HFFc6 (cell line): ENCODE results near the gene CHRNA10. TPM values are rescaled to one million over a fixed set of nuclear protein-coding genes. Genes with fewer than 3 reads are reported as not detected.
"Not testable (repeated sequence)": the region's sequence is repeated elsewhere in the genome, so short reads cannot be mapped to it uniquely, and the experiment has no call there.

Experiments used
- DNase-seq: peaks from one replicate; pipeline ENCODE4 v3.0.0-alpha.2; 2018
- H3K27ac Mint-ChIP-seq: 2 replicates; pipeline ENCODE4 v1.8.0; 2020; ENCODE audit warnings: mild to moderate bottlenecking, mixed read lengths
- H3K27me3 Mint-ChIP-seq: 2 replicates; pipeline ENCODE4 v1.8.0; 2021; ENCODE audit warnings: mild to moderate bottlenecking, moderate library complexity, mixed read lengths; ENCODE audit not compliant: insufficient read depth
- H3K36me3 Mint-ChIP-seq: 2 replicates; pipeline ENCODE4 v1.8.0; 2021; ENCODE audit warnings: low read depth, mixed read lengths
- H3K4me1 Mint-ChIP-seq: 2 replicates; pipeline ENCODE4 v1.8.0; 2020; ENCODE audit warnings: low read depth, mixed read lengths
- H3K4me3 Mint-ChIP-seq: 2 replicates; pipeline ENCODE4 v1.8.0; 2020; ENCODE audit warnings: mild to moderate bottlenecking, moderate library complexity, mixed read lengths
- H3K9me3 Mint-ChIP-seq: 2 replicates; pipeline ENCODE4 v1.8.0; 2020; ENCODE audit warnings: mild to moderate bottlenecking, mixed read lengths
- total RNA-seq, 6 experiments: library from RNA; stranded (reverse); fragmentation: NEBNext Ultra II Directional; extraction: Animal tissue kit (Norgen Biotek cat#: 25700); gene quantifications; 2 replicates in 1 of 6; 3 replicates in 5 of 6; pipeline ENCODE4 v1.2.3, GENCODE V29; 2021
- TF ChIP-seq, protein P1 (sequence below): fragments of 200-600 bp; sonication (generic); IDR thresholded peaks from 2 replicates; pipeline ENCODE4 v1.5.0; 2021; ENCODE audit warnings: antibody characterized with exemption, mild to moderate bottlenecking

CHRNA10 gene
- total RNA-seq, 6 experiments from 2014 or later = 0.23 to 0.57 (median 0.38) TPM

DNA sequence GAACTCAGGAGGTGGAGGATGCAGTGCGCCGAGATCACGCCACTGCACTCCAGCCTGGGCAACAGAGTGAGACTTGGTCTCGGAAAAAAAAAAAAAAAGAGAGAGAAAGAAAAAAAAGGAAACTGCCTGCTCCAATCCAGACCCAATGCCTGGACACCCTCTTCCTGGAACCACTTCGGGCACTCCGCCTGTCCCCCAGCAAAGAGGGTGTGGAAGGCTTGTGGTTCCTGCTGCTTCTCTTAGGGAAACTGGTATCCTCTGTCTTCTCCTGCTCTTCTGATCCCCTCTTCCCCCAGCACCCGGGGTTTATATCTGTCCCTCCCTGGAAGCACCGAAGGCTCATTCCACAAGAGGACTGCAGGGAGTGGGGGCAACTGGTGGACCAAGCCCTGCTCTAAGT lies 12.9 kb downstream of the CHRNA10 start:
- H3K4me1 Mint-ChIP-seq = no peaks in the 10 kb centered on the region
- H3K36me3 Mint-ChIP-seq = no peaks in the 10 kb centered on the region; the same call in 1 of the 2 replicates
- H3K4me3 Mint-ChIP-seq = no peak overlapping the region
- peaks cover 12% of the 10 kb centered on the region for H3K27me3 Mint-ChIP-seq
- DNase-seq = no peak
- no peaks in the 10 kb centered on the region for H3K9me3 Mint-ChIP-seq
- H3K27ac Mint-ChIP-seq = no peak overlapping the region
- TF ChIP-seq, protein P1, sequence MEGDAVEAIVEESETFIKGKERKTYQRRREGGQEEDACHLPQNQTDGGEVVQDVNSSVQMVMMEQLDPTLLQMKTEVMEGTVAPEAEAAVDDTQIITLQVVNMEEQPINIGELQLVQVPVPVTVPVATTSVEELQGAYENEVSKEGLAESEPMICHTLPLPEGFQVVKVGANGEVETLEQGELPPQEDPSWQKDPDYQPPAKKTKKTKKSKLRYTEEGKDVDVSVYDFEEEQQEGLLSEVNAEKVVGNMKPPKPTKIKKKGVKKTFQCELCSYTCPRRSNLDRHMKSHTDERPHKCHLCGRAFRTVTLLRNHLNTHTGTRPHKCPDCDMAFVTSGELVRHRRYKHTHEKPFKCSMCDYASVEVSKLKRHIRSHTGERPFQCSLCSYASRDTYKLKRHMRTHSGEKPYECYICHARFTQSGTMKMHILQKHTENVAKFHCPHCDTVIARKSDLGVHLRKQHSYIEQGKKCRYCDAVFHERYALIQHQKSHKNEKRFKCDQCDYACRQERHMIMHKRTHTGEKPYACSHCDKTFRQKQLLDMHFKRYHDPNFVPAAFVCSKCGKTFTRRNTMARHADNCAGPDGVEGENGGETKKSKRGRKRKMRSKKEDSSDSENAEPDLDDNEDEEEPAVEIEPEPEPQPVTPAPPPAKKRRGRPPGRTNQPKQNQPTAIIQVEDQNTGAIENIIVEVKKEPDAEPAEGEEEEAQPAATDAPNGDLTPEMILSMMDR = no peak

DNA sequence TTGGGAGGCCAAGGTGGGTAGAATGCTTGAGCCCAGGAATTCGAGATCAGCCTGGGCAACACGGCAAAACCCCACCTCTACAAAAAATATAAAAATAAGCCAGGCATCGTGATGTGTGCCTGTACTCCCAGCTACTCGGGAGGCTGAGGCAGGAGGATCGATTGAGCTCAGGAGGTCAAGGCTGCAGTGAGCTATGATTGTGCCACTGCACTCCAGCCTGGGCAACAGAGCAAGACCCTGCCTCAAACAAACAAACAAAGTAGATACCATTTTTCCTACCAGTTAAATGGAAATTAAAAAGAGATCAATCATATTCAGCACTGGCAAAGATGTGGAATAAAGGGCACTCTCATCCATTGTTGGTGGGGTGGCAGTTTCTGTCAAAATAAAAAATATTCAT lies 13.9 kb downstream of the CHRNA10 start:
- H3K4me3 Mint-ChIP-seq, H3K4me1 Mint-ChIP-seq, H3K36me3 Mint-ChIP-seq, DNase-seq, H3K9me3 Mint-ChIP-seq, H3K27ac Mint-ChIP-seq: not testable (repeated sequence)
- peaks cover 12% of the 10 kb centered on the region for H3K27me3 Mint-ChIP-seq

DNA sequence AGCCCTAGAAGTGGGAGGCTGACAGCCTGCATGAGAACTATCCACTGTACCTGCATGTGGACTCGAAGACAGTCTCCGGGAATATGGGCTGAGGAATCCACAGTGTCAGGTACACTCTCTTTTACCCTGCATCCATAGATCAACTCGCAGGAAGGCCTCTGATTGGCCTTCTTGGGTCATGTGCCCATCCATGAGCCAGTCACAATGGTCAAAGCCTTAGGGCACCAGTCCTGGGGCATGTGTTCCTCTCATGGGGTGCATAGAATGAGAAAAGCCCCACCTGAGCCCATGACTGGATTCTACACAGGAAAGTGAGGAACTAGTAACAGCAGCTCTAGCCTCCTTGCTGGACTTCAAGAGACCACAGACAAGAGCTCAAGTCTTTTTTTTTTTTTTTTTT lies 15.6 kb downstream of the CHRNA10 start:
- Mint-ChIP-seq H3K9me3 (no peaks in the 10 kb centered on the region), H3K4me1 (no peaks in the 10 kb centered on the region), H3K27ac (no peak overlapping the region), H3K36me3 (no peaks in the 10 kb centered on the region; the same call in 1 of the 2 replicates), H3K4me3 (no peak overlapping the region), H3K27me3 (peaks cover 20% of the 10 kb centered on the region)
- DNase-seq = no peak
- TF ChIP-seq, protein P1 = no peak

DNA sequence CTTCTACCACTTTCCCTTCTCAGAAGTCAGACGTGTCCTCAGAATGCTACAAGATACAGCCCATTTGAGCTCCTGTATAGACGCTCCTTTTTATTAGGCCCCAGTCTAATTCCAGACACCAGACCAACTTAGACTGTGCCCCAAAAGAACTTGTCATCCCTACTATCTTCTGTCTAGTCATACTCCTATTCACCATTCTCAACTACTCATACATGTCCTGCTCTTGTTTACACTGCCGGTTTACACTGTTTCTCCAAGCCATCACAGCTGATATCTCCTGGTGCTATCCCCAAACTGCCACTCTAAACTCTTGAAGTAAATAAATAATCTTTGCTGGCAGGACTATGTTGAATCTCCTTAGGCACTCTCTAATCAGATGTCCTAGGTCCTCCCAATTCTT lies 18.7 kb downstream of the CHRNA10 start:
- not testable (repeated sequence) for H3K36me3 Mint-ChIP-seq, H3K9me3 Mint-ChIP-seq, H3K27ac Mint-ChIP-seq, DNase-seq, H3K4me3 Mint-ChIP-seq, H3K4me1 Mint-ChIP-seq
- peaks cover 44% of the 10 kb centered on the region for H3K27me3 Mint-ChIP-seq

DNA sequence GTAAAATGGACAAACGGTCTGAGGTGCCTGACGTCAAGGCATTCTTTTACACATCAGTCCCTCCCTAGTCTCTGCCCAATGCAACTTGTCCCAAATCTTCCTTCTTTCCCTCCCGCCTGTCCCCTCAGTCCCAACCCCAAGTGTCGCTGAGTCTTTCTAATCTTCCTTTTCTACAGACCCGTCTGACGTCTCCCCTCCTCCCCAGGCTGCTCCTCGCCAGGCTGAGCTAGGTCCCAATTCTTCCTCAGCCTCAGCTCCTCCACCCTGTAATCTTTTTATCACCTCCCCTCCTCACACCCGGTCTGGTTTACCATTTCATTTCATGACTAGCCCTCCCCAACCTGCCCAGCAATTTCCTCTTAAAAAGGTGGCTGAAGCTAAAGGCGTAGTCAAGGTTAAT lies 21.8 kb downstream of the CHRNA10 start:
- not testable (repeated sequence) for DNase-seq, H3K27ac Mint-ChIP-seq, H3K36me3 Mint-ChIP-seq, H3K4me3 Mint-ChIP-seq, H3K9me3 Mint-ChIP-seq, H3K4me1 Mint-ChIP-seq
- H3K27me3 Mint-ChIP-seq = peaks cover 56% of the 10 kb centered on the region

DNA sequence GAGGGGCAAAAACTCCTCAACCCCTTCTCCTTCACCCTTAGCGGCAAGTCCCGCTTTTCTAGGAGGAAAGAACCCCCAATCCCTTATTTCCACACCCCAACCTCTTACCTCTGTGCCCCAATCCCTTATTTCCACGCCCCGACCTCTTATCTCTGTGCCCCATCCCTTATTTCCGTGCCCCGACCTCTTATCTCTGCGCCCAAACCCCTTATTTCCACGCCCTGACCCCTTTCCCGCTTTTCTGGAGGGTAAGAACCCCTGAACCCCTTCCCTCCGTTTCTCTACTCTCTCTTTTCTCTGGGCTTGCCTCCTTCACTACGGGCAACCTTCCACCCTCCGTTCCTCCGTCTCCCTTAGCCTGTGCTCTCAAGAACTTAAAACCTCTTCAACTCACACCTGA lies 22.3 kb downstream of the CHRNA10 start:
- H3K4me1 Mint-ChIP-seq, H3K4me3 Mint-ChIP-seq, H3K9me3 Mint-ChIP-seq, DNase-seq, H3K27ac Mint-ChIP-seq, H3K36me3 Mint-ChIP-seq: not testable (repeated sequence)
- H3K27me3 Mint-ChIP-seq = peaks cover 62% of the 10 kb centered on the region

DNA sequence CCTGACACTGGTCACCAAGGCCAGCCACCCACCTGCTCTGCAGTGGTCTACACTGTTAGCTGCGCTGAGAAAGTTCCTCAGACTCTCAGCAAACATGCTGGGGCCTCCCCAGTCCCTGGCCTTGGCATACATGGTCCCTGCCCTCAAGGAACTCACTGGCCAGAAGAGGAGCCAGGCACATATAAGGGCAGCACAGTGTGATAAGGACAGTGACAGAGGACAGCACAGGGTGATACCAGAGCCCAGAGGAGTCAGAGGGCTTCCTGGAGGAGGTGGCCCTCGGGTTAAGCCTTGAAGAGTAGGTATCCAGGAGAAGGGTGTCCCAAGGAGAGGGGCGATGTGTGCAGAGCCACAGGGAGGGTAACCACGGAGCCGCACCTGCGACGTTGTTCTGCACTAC lies 25.6 kb downstream of the CHRNA10 start:
- peaks cover 76% of the 10 kb centered on the region for H3K27me3 Mint-ChIP-seq
- H3K27ac Mint-ChIP-seq = no peak overlapping the region
- no peak for DNase-seq
- H3K36me3 Mint-ChIP-seq = no peaks in the 10 kb centered on the region; the same call in 1 of the 2 replicates
- TF ChIP-seq, protein P1 = no peak
- no peak overlapping the region for H3K4me3 Mint-ChIP-seq
- peaks cover 11% of the 10 kb centered on the region for H3K4me1 Mint-ChIP-seq
- no peaks in the 10 kb centered on the region for H3K9me3 Mint-ChIP-seq

DNA sequence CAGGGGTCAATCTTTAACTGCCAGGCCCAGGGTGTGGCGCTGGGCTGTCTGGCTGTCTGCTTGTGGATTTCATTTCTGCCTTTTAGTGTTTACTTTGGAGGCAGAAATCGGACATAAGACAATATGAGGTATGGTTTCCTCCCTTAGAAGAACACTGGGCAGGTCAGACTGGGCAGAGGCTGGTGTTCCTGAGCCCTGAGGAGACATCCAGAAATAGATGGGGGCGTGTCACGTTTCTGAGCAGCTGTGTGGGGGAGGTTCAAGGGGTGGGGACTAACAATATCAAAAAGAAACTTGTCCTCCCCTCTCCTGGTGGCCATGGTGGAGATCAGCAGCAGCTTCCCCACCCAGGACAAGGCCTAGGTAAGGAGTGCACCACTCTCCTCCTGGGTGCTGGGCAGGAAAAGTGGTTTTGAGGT lies 26.4 kb downstream of the CHRNA10 start, which contains the start of gene ART1:
Gene ART1 (plus strand): TSS at position 312 of the 419 bp plus-strand sequence. CDS start 14,086 bp downstream, outside the sequence.
- H3K36me3 Mint-ChIP-seq = no peaks in the 10 kb centered on the region; the same call in 1 of the 2 replicates
- H3K4me3 Mint-ChIP-seq = no peak within 1 kb of the TSS
- peaks cover 11% of the 10 kb centered on the region for H3K4me1 Mint-ChIP-seq
- H3K27ac Mint-ChIP-seq = no peak within 1 kb of the TSS
- TF ChIP-seq, protein P1 = no peak
- no peak for DNase-seq
- H3K9me3 Mint-ChIP-seq = no peaks in the 10 kb centered on the region
- peaks cover 74% of the 10 kb centered on the region for H3K27me3 Mint-ChIP-seq

DNA sequence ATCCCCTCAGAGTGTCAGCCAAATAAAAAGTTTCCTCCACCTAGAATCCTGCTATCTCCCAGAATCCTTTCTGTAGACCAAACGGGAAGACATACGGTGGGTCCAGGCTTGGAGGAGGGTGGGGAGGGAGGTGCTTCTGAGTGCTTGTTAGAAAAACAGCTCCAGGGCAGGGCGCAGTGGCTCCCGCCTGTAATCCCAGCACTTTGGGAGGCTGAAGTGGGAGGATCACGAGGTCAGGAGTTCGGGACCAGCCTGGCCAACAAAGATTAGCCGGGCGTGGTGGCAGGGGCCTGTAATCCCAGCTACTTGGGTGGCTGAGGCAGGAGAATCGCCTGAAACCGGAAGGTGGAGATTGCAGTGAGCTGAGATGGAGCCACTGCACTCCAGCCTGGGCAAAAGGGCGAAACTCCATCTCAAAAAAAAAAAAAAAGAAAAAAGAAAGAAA lies 28.1 kb downstream of the CHRNA10 start:
- H3K9me3 Mint-ChIP-seq, H3K36me3 Mint-ChIP-seq, H3K4me3 Mint-ChIP-seq, H3K4me1 Mint-ChIP-seq, H3K27ac Mint-ChIP-seq, DNase-seq: not testable (repeated sequence)
- peaks cover 69% of the 10 kb centered on the region for H3K27me3 Mint-ChIP-seq
